HepG2 (cell line): Measurements from ENCODE around the gene LINGO3. TPM values are rescaled to one million over a fixed set of nuclear protein-coding genes. Genes with fewer than 3 reads are reported as not detected.

Source experiments
- AGO2 ChIP-seq: fragments of 200-400 bp; formaldehyde crosslinking; optimal IDR thresholded peaks from 2 replicates; pipeline ENCODE3; 2017; ENCODE audit warnings: mild to moderate bottlenecking, low read depth, low read length, moderate library complexity
- DR1 ChIP-seq: sonication (generic); formaldehyde crosslinking; IDR thresholded peaks from 2 replicates; pipeline ENCODE4 v1.8.0; 2021; ENCODE audit warnings: mild to moderate bottlenecking, missing genetic modification reagents, inconsistent platforms
- EED ChIP-seq: sonication (generic); formaldehyde crosslinking; IDR thresholded peaks from 2 replicates; pipeline ENCODE4 v1.5.0; 2020; ENCODE audit warnings: mild to moderate bottlenecking, missing genetic modification reagents
- ETV5 ChIP-seq: IDR thresholded peaks from 2 replicates; pipeline ENCODE4 v1.6.1; 2018; ENCODE audit warnings: missing biosample characterization, missing genetic modification reagents, inconsistent platforms, borderline replicate concordance
- HDAC2 ChIP-seq: sonication (generic); formaldehyde crosslinking; IDR thresholded peaks from 2 replicates; pipeline ENCODE4 v1.4.0; 2020; ENCODE audit warnings: missing genetic modification reagents
- KMT2A ChIP-seq: sonication (generic); formaldehyde crosslinking; IDR thresholded peaks from 2 replicates; pipeline ENCODE4 v1.4.0; 2020; ENCODE audit warnings: missing genetic modification reagents
- LCORL ChIP-seq, 2 experiments: fragments of 450-650 bp in 1 of 2; sonication (generic) in 1 of 2; formaldehyde crosslinking in 1 of 2; IDR thresholded peaks; 2 replicates each; pipeline versions ENCODE4 v1.5.0 to v1.6.1; 2017 to 2020; ENCODE audit warnings: antibody characterized with exemption in 1 of 2, missing genetic modification reagents in 1 of 2
- NFIB ChIP-seq: sonication (generic); formaldehyde crosslinking; IDR thresholded peaks from 2 replicates; pipeline ENCODE4 v1.9.0; 2021; ENCODE audit warnings: missing genetic modification reagents, mild to moderate bottlenecking, borderline replicate concordance
- NKX3-1 ChIP-seq: sonication (generic); formaldehyde crosslinking; IDR thresholded peaks from 2 replicates; pipeline ENCODE4 v1.5.0; 2020; ENCODE audit warnings: missing genetic modification reagents
- POLR2A ChIP-seq, 2 experiments: IDR thresholded peaks; 2 replicates each; pipeline ENCODE4 v1.6.1; 2011; ENCODE audit warnings: low read depth in 2 of 2, low read length in 2 of 2, mild to moderate bottlenecking in 1 of 2, moderate library complexity in 1 of 2; ENCODE audit not compliant: insufficient read depth in 1 of 2
- RFX5 ChIP-seq: IDR thresholded peaks from 2 replicates; pipeline ENCODE4 v1.6.1; 2011; ENCODE audit warnings: low read depth, low read length, improper control_type of control experiment
- SP5 ChIP-seq: IDR thresholded peaks from 2 replicates; pipeline ENCODE4 v1.6.1; 2016; ENCODE audit warnings: low read depth, borderline replicate concordance
- TRIM22 ChIP-seq: fragments of 450-650 bp; IDR thresholded peaks from 2 replicates; pipeline ENCODE4 v1.6.1; 2017
- ZFP36L2 ChIP-seq: sonication (generic); formaldehyde crosslinking; IDR thresholded peaks from 2 replicates; pipeline ENCODE4 v1.4.0; 2020; ENCODE audit warnings: missing genetic modification reagents
- ZIK1 ChIP-seq: sonication (generic); formaldehyde crosslinking; IDR thresholded peaks from 2 replicates; pipeline ENCODE4 v1.5.0; 2020; ENCODE audit warnings: mild to moderate bottlenecking, low read depth, missing genetic modification reagents, borderline replicate concordance
- ZNF121 ChIP-seq: sonication (generic); formaldehyde crosslinking; IDR thresholded peaks from 2 replicates; pipeline ENCODE4 v1.5.0; 2020; ENCODE audit warnings: mild to moderate bottlenecking, missing genetic modification reagents
- ZNF274 ChIP-seq: sonication (generic); formaldehyde crosslinking; IDR thresholded peaks from 2 replicates; pipeline ENCODE4 v1.5.1; 2020; ENCODE audit warnings: mild to moderate bottlenecking, missing genetic modification reagents
- ZNF441 ChIP-seq: sonication (generic); formaldehyde crosslinking; IDR thresholded peaks from 2 replicates; pipeline ENCODE4 v1.7.0; 2021; ENCODE audit warnings: missing genetic modification reagents, borderline replicate concordance
- ZNF451 ChIP-seq: sonication (generic); formaldehyde crosslinking; IDR thresholded peaks from 2 replicates; pipeline ENCODE4 v1.5.0; 2020; ENCODE audit warnings: mild to moderate bottlenecking, missing genetic modification reagents
- ZNF558 ChIP-seq: sonication (generic); formaldehyde crosslinking; IDR thresholded peaks from 2 replicates; pipeline ENCODE4 v1.9.0; 2022; ENCODE audit warnings: mild to moderate bottlenecking, missing genetic modification reagents, borderline replicate concordance
- ZNF839 ChIP-seq: sonication (generic); formaldehyde crosslinking; IDR thresholded peaks from 2 replicates; pipeline ENCODE4 v1.4.0; 2020; ENCODE audit warnings: missing genetic modification reagents, mild to moderate bottlenecking, borderline replicate concordance
- ZNF891 ChIP-seq: sonication (generic); formaldehyde crosslinking; IDR thresholded peaks from 2 replicates; pipeline ENCODE4 v1.5.0; 2020; ENCODE audit warnings: mild to moderate bottlenecking, missing genetic modification reagents
- polyA plus RNA-seq, 8 experiments: library from polyadenylated mRNA; depleted of rRNA in 3 of 8; stranded (reverse) in 7 of 8; unstranded in 1 of 8; fragments of >200 nt; fragmentation: Illumina TruSeq in 4 of 8; extraction: Trizol in 4 of 8; gene quantifications; 2 replicates each; pipeline versions ENCODE4 v1.2.1 to v1.2.3, GENCODE V29; 2011 to 2016; ENCODE audit warnings: low read depth in 4 of 8, missing spikeins in 1 of 8, mixed read lengths in 1 of 8; ENCODE audit not compliant: insufficient read depth in 1 of 8
- total RNA-seq, 5 experiments: library from RNA; depleted of rRNA; stranded (reverse); fragments of >200 nt; fragmentation: Illumina TruSeq; extraction: Trizol; gene quantifications; 2 replicates each; pipeline ENCODE4 v1.2.3, GENCODE V29; 2016; ENCODE audit warnings: low read depth in 1 of 5
- TF ChIP-seq, protein P1 (sequence below), 2 experiments: sonication (generic) in 1 of 2; formaldehyde crosslinking in 1 of 2; IDR thresholded peaks; 2 replicates each; pipeline versions ENCODE4 v1.4.0 to v1.6.1; 2018 to 2020; ENCODE audit warnings: missing genetic modification reagents in 2 of 2, borderline replicate concordance in 1 of 2, low read depth in 1 of 2, mild to moderate bottlenecking in 1 of 2, missing biosample characterization in 1 of 2
- TF ChIP-seq, protein P2 (sequence below): sonication (generic); formaldehyde crosslinking; IDR thresholded peaks from 2 replicates; pipeline ENCODE4 v1.8.0; 2022; ENCODE audit warnings: mild to moderate bottlenecking, missing genetic modification reagents; ENCODE audit not compliant: insufficient replicate concordance

LINGO3 gene
- total and polyA plus RNA-seq, 2 of the 13 experiments (the other 11 are each of a cell fraction or from before 2014, with no cell fraction given) = not detected

DNA sequence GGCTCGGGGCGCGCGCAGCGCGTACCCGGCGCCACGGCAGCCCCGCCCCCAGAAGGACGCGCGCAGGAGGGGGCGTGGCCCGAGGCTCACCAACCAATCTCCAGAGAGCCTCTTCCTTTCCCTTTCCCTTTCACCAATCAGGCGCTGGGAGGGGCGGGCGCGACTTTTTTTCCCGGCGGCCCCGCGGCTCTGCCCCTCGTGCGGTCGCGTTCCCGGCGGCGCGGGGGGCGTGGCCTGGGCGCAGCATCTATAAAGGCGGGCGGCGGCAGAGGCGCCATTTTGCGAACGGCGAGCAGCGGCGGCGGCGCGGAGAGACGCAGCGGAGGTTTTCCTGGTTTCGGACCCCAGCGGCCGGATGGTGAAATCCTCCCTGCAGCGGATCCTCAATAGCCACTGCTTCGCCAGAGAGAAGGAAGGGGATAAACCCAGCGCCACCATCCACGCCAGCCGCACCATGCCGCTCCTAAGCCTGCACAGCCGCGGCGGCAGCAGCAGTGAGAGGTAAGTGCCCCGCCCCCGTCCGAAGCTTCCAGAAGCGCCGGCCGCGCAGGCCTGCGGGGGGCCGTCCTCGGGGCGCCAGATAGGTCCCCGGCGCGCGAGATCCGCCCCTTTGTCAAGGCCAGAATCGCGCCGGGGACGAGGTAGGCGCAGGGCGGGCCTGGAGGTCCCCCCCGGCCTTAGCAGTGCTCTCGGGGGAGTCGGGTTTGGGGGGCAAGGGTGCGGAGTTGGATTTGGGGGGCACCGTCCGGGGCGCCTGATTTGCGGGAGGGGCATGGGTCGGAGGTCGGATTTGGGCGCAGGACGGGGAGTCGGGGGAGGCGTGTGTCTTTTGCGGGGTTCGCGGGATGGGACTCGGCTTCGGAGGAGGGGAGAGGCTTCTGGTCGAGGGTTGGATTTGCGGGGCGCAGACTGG, 38.5 kb downstream of the LINGO3 start (continued):
- no peak for TF ChIP-seq ZFP36L2
- TF ChIP-seq ZNF839 (CRISPR knock-in tag) = no peak
- no peak for TF ChIP-seq EED
- TF ChIP-seq, protein P1, sequence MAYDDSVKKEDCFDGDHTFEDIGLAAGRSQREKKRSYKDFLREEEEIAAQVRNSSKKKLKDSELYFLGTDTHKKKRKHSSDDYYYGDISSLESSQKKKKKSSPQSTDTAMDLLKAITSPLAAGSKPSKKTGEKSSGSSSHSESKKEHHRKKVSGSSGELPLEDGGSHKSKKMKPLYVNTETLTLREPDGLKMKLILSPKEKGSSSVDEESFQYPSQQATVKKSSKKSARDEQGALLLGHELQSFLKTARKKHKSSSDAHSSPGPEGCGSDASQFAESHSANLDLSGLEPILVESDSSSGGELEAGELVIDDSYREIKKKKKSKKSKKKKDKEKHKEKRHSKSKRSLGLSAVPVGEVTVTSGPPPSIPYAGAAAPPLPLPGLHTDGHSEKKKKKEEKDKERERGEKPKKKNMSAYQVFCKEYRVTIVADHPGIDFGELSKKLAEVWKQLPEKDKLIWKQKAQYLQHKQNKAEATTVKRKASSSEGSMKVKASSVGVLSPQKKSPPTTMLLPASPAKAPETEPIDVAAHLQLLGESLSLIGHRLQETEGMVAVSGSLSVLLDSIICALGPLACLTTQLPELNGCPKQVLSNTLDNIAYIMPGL (CRISPR knock-in tag; IDR thresholded peaks at IDR 0.05; ENCODE audit: borderline replicate concordance in 1 of 2, low read depth in 1 of 2) = peak; percentile 53 to 63; a peak in 2 of 4 replicates
- TF ChIP-seq ZIK1 (CRISPR knock-in tag) = peak; percentile 79; the same call in 1 of the 2 replicates
- peak; percentile 94 for TF ChIP-seq AGO2
- peak; percentile 8; the same call in 1 of the 2 replicates for TF ChIP-seq HDAC2
- TF ChIP-seq NFIB = no peak
- TF ChIP-seq ZNF441 = peak; percentile 36; the same call in 1 of the 2 replicates
- TF ChIP-seq, protein P2, sequence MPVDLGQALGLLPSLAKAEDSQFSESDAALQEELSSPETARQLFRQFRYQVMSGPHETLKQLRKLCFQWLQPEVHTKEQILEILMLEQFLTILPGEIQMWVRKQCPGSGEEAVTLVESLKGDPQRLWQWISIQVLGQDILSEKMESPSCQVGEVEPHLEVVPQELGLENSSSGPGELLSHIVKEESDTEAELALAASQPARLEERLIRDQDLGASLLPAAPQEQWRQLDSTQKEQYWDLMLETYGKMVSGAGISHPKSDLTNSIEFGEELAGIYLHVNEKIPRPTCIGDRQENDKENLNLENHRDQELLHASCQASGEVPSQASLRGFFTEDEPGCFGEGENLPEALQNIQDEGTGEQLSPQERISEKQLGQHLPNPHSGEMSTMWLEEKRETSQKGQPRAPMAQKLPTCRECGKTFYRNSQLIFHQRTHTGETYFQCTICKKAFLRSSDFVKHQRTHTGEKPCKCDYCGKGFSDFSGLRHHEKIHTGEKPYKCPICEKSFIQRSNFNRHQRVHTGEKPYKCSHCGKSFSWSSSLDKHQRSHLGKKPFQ (CRISPR knock-in tag) = peak; percentile 81
- no peak for TF ChIP-seq TRIM22
- TF ChIP-seq SP5 (CRISPR knock-in tag) = peak; percentile 78; the same call in 1 of the 2 replicates
- no peak for TF ChIP-seq ZNF451 (CRISPR knock-in tag)
- peak; percentile 29; the same call in 1 of the 2 replicates for TF ChIP-seq ETV5
- peak; percentile 46; the same call in 1 of the 2 replicates for TF ChIP-seq NKX3-1 (CRISPR knock-in tag)
- TF ChIP-seq RFX5 = no peak
- TF ChIP-seq ZNF121 (CRISPR knock-in tag) = no peak
- no peak for TF ChIP-seq LCORL (IDR thresholded peaks at IDR 0.05)
- TF ChIP-seq LCORL (CRISPR knock-in tag; IDR thresholded peaks at IDR 0.05) = no peak
- TF ChIP-seq KMT2A (CRISPR knock-in tag) = peak; percentile 56; the same call in 1 of the 2 replicates
- TF ChIP-seq ZNF891 (CRISPR knock-in tag) = peak; percentile 86
- TF ChIP-seq ZNF274 = 0 out of 2 replicates have a peak, but pooled peaks have one; percentile 33
- peak; percentile 98 for TF ChIP-seq POLR2A (IDR thresholded peaks at IDR 0.05; ENCODE audit: insufficient read depth in 1 of 2, low read depth in 2 of 2, low read length in 2 of 2)
- peak; percentile 92; the same call in 1 of the 2 replicates for TF ChIP-seq ZNF558
- peak; percentile 97 for TF ChIP-seq DR1 (CRISPR knock-in tag)
